Measurements from ENCODE around the gene ARHGEF10L.

Gene ARHGEF10L

GRCh38 chr1:17607644-17608581, 68.4 kb downstream of the ARHGEF10L start:
- H3K36me3 ChIP-seq, result peaks cover 4 to 68% (median 33%) of the 10 kb centered on the region in 11 experiments; a peak in 18 of 22 replicates
- peak overlapping the region in 9 of 11 experiments; percentile 5 to 59 (median 47); a peak in 16 of 22 replicates for H3K27ac ChIP-seq
- no peaks in the 10 kb centered on the region for H3K9me3 ChIP-seq (replicated peaks in 1 of 11)
- no peak for TF ChIP-seq Cebpa-rat (IDR thresholded peaks at IDR 0.05)
- H3K4me1 ChIP-seq, result peaks cover 14 to 70% (median 32%) of the 10 kb centered on the region in 10 experiments
- H3K4me3 ChIP-seq, result no peak overlapping the region
- no peaks in the 10 kb centered on the region for H3K27me3 ChIP-seq
- H3K9ac ChIP-seq, result peak overlapping the region in 7 of 11 experiments; percentile 2 to 44 (median 27); a peak in 7 of 22 replicates
- H3K4me2 ChIP-seq, result peak overlapping the region in 4 of 11 experiments; percentile 24 to 51 (median 48); a peak in 5 of 22 replicates
- peaks cover 0 to under 1% (median 0%) of the 10 kb centered on the region in 11 experiments; a peak in 1 of 22 replicates for H4K20me1 ChIP-seq

- H3K4me2 ChIP-seq, result peak overlapping the region in 5 of 11 experiments; percentile 7 to 46 (median 24); a peak in 6 of 22 replicates
- no peaks in the 10 kb centered on the region for H3K9me3 ChIP-seq (replicated peaks in 1 of 11)
- peak overlapping the region in 5 of 11 experiments; percentile 1 to 55 (median 21); a peak in 5 of 22 replicates for H3K9ac ChIP-seq
- no peaks in the 10 kb centered on the region for H3K27me3 ChIP-seq
- peak overlapping the region in 8 of 11 experiments; percentile 9 to 51 (median 38); a peak in 12 of 22 replicates for H3K27ac ChIP-seq
- H3K36me3 ChIP-seq, result peaks cover 4 to 72% (median 33%) of the 10 kb centered on the region in 11 experiments; a peak in 18 of 22 replicates
- no peak for TF ChIP-seq Cebpa-rat (IDR thresholded peaks at IDR 0.05)
- peaks cover 0 to 69% (median 30%) of the 10 kb centered on the region in 10 experiments; a peak in 17 of 20 replicates for H3K4me1 ChIP-seq
- no peaks in the 10 kb centered on the region for H4K20me1 ChIP-seq
- H3K4me3 ChIP-seq, result no peak overlapping the region
Observed at GRCh38 chr1:17609529-17609928, 70.0 kb downstream of the ARHGEF10L start.

DNA sequence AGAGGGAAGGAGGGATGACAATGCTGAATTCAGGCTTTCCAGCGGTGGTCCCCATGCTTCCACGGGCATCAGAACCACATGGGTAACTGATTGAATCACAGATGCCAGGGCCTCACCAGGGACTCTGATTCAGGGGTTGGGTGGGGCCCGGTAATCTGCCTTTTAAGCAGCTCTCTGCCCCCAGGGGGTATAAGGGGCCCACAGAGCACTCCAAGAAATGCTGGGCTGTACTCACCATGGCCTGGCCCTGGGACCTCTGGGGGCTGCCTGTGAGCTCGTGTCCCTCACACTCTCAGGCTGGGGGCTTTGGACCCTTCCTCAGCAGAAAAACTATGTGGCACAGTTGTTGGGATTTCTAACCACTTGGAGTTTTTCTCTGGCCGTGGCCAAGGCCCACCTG, 70.6 kb downstream of the ARHGEF10L start:
- Histone ChIP-seq H3K4me3 (no peak overlapping the region), H3K9me3 (replicated peaks in 1 of 11) (no peaks in the 10 kb centered on the region), H4K20me1 (no peaks in the 10 kb centered on the region), H3K27ac (peak overlapping the region in 7 of 11 experiments; percentile 9 to 51 (median 43); a peak in 9 of 22 replicates), H3K4me2 (peak overlapping the region in 5 of 11 experiments; percentile 7 to 46 (median 24); a peak in 6 of 22 replicates), H3K9ac (peak overlapping the region in 6 of 11 experiments; percentile 6 to 55 (median 24); a peak in 4 of 22 replicates), H3K36me3 (peaks cover 4 to 66% (median 28%) of the 10 kb centered on the region in 11 experiments; a peak in 17 of 22 replicates), H3K4me1 (peaks cover 0 to 74% (median 35%) of the 10 kb centered on the region in 10 experiments; a peak in 17 of 20 replicates), H3K27me3 (no peaks in the 10 kb centered on the region)
- TF ChIP-seq Cebpa-rat (IDR thresholded peaks at IDR 0.05), result no peak

- peak overlapping the region in 4 of 11 experiments; percentile 33 to 47 (median 38); a peak in 1 of 22 replicates for H3K27ac ChIP-seq
- no peaks in the 10 kb centered on the region for H4K20me1 ChIP-seq
- no peaks in the 10 kb centered on the region for H3K27me3 ChIP-seq
- peaks cover 0 to 77% (median 40%) of the 10 kb centered on the region in 10 experiments; a peak in 17 of 20 replicates for H3K4me1 ChIP-seq
- no peak overlapping the region for H3K4me2 ChIP-seq
- H3K9me3 ChIP-seq (replicated peaks in 1 of 11), result no peaks in the 10 kb centered on the region
- H3K4me3 ChIP-seq, result no peak overlapping the region
- H3K9ac ChIP-seq, result no peak overlapping the region
- H3K36me3 ChIP-seq, result peaks cover 3 to 62% (median 23%) of the 10 kb centered on the region in 11 experiments; a peak in 16 of 22 replicates
- TF ChIP-seq Cebpa-rat (IDR thresholded peaks at IDR 0.05), result no peak
Observed at GRCh38 chr1:17610713-17611112, 71.2 kb downstream of the ARHGEF10L start.

GRCh38 chr1:17611991-17612390, 72.5 kb downstream of the ARHGEF10L start:
- Histone ChIP-seq H3K9me3 (replicated peaks in 1 of 11) (no peaks in the 10 kb centered on the region), H3K4me3 (no peak overlapping the region), H3K36me3 (peaks cover 0 to 66% (median 18%) of the 10 kb centered on the region in 11 experiments; a peak in 14 of 22 replicates), H3K27ac (no peak overlapping the region), H4K20me1 (no peaks in the 10 kb centered on the region), H3K9ac (no peak overlapping the region), H3K4me2 (no peak overlapping the region), H3K27me3 (no peaks in the 10 kb centered on the region), H3K4me1 (peaks cover 0 to 78% (median 43%) of the 10 kb centered on the region in 10 experiments; a peak in 16 of 20 replicates)
- no peak for TF ChIP-seq Cebpa-rat (IDR thresholded peaks at IDR 0.05)

DNA sequence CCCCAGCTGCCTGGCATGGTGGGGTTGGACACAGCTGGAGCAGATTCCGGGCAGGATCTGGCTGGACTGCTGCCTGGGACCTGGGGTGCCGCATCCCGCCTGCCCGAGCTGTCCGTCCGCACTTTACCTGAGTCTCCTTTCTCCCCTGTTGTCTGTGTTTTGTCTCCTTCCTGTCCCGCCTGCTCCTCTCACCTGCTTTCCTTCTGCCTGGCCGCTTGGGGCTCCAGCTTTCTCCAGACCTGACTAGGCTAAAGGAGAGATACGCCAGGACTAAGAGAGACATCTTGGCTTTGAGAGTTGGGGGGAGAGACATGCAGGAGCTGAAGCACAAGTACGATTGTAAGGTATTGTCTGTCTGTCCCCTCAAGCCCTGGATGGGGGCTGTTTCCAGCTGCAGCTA, 73.3 kb downstream of the ARHGEF10L start:
- H3K4me1 ChIP-seq, result peaks cover 4 to 79% (median 48%) of the 10 kb centered on the region in 10 experiments
- H3K9ac ChIP-seq, result 0 out of 22 replicates have a peak overlapping the region, but pooled peaks of 2 of the 11 experiments have one; percentile 2 to 35
- no peak for TF ChIP-seq Cebpa-rat (IDR thresholded peaks at IDR 0.05)
- H3K27me3 ChIP-seq, result no peaks in the 10 kb centered on the region
- peaks cover 0 to 58% (median 11%) of the 10 kb centered on the region in 11 experiments; a peak in 10 of 22 replicates for H3K36me3 ChIP-seq
- no peak overlapping the region for H3K4me3 ChIP-seq
- H3K27ac ChIP-seq, result peak overlapping the region in 2 of 11 experiments; percentile 23 to 34; a peak in 2 of 22 replicates
- H3K9me3 ChIP-seq (replicated peaks in 1 of 11), result no peaks in the 10 kb centered on the region
- H4K20me1 ChIP-seq, result no peaks in the 10 kb centered on the region
- H3K4me2 ChIP-seq, result peak overlapping the region in 2 of 11 experiments; percentile 96 to 99; a peak in 3 of 22 replicates

DNA sequence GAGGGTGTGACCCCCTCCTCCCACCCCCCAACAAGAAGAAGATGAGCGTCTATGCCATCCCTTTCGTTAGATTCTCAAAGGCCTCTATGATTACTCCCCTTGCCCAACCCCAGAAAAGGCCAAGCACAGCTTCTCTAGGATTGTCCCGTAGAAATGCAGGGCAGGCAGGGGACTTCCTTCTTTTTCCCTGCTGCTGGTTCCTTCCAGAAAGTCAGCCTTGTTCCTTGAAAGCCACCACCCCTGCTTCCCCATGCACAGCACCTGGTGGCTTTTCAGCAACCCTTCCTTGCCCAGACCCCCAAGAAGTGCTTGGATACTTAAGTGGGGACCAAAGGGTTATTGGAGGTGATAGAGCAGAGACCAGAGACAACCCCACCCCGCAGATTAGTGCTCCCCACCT, 75.1 kb downstream of the ARHGEF10L start:
- no peak for TF ChIP-seq Cebpa-rat (IDR thresholded peaks at IDR 0.05)
- H3K4me1 ChIP-seq, result peaks cover 13 to 80% (median 58%) of the 10 kb centered on the region in 10 experiments
- peak overlapping the region in 9 of 11 experiments; percentile 5 to 99 (median 40); a peak in 13 of 22 replicates for H3K27ac ChIP-seq
- H3K4me3 ChIP-seq, result no peak overlapping the region
- peaks cover 0 to 49% (median 16%) of the 10 kb centered on the region in 11 experiments; a peak in 13 of 22 replicates for H3K36me3 ChIP-seq
- H3K27me3 ChIP-seq, result no peaks in the 10 kb centered on the region
- peak overlapping the region in 2 of 11 experiments; percentile 17 to 36; a peak in 3 of 22 replicates for H3K9ac ChIP-seq
- H3K9me3 ChIP-seq (replicated peaks in 1 of 11), result no peaks in the 10 kb centered on the region
- peak overlapping the region in 7 of 11 experiments; percentile 19 to 100 (median 96); a peak in 12 of 22 replicates for H3K4me2 ChIP-seq
- no peaks in the 10 kb centered on the region for H4K20me1 ChIP-seq

- no peak for TF ChIP-seq Cebpa-rat (IDR thresholded peaks at IDR 0.05)
- Histone ChIP-seq H3K36me3 (peaks cover 0 to 52% (median 17%) of the 10 kb centered on the region in 11 experiments; a peak in 12 of 22 replicates), H3K9ac (peak overlapping the region in 5 of 11 experiments; percentile 24 to 61 (median 40); a peak in 6 of 22 replicates), H3K27me3 (no peaks in the 10 kb centered on the region), H3K9me3 (replicated peaks in 1 of 11) (no peaks in the 10 kb centered on the region), H3K4me3 (no peak overlapping the region), H3K4me1 (peaks cover 13 to 80% (median 60%) of the 10 kb centered on the region in 10 experiments), H4K20me1 (0 out of 22 replicates have a peak, but pooled peaks cover 0 to 1% (median 0%) of the 10 kb centered on the region in 11 experiments), H3K27ac (peak overlapping the region in 10 of 11 experiments; percentile 5 to 99 (median 44); a peak in 16 of 22 replicates), H3K4me2 (peak overlapping the region in 6 of 11 experiments; percentile 36 to 100 (median 97); a peak in 11 of 22 replicates)
Observed at GRCh38 chr1:17615157-17615556, 75.7 kb downstream of the ARHGEF10L start.
